COLO668 (cell line): ENCODE measurements around the gene DTD1.
"Not testable (repeated sequence)": the region's sequence is repeated elsewhere in the genome, so short reads cannot be mapped to it uniquely, and the experiment has no call there.

Source experiments
- DNase-seq: peaks from one replicate; lab custom pipeline; 2025; ENCODE audit not compliant: unreplicated experiment; lab: John Stamatoyannopoulos, UW

The DTD1 gene

GRCh38 chr20:18783385-18783959 lies 195.6 kb downstream of the DTD1 start:
- no peak for DNase-seq

- DNase-seq: not testable (repeated sequence)
These were observed 199.2 kb downstream of the DTD1 start for GRCh38 chr20:18787046-18787445.

- no peak for DNase-seq
These were observed 200.2 kb downstream of the DTD1 start for GRCh38 chr20:18788021-18788420.

DNA sequence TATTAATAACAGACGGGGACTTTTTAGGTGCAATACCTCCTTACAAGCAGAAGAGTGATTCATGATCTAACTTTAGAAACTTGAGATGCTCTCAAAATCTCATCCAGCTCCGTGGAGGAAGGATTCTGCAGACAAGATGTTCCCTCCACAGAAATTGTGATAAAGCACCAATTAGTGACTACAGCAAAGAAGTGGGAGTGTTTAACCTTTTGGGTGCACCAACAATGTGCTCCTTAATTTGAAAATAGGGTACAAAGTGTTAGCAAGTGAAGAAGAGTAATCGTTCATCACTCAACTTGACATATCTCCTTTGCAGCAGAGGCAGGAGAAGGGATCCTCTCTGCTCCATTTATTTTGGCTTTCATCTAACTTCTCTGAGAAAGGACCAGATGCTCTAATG lies 202.9 kb downstream of the DTD1 start:
- no peak for DNase-seq

- DNase-seq: peak; percentile 94
These were observed 206.0 kb downstream of the DTD1 start for GRCh38 chr20:18793625-18794427.

GRCh38 chr20:18794428-18794787 lies 206.6 kb downstream of the DTD1 start:
- DNase-seq: no peak

GRCh38 chr20:18795366-18795765 lies 207.5 kb downstream of the DTD1 start:
- DNase-seq: no peak

- DNase-seq: no peak
These were observed 208.5 kb downstream of the DTD1 start for GRCh38 chr20:18796282-18796833.

DNA sequence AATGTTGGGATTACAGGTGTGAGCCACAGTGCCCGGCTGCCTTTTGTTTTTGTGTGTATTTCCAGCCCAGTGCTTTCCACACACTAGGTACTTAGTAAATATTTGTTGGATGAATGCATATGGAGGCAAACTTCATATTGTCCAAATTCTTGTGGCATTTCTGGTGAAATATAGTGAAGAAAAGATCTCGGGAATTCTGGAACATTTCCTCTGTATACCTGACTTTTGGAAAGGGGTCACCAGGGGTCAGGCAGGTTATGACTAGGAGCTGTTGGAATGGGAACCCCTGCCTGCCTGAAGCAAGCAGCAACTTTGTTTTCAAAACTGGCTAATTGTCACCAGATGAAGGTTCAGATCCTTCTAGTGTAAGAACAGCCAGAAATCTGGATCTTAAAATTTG lies 213.7 kb downstream of the DTD1 start:
- DNase-seq: no peak

- DNase-seq: no peak
These were observed 214.3 kb downstream of the DTD1 start for GRCh38 chr20:18802012-18802634.

GRCh38 chr20:18805881-18806280 lies 218.0 kb downstream of the DTD1 start:
- DNase-seq: peak; percentile 9

DNA sequence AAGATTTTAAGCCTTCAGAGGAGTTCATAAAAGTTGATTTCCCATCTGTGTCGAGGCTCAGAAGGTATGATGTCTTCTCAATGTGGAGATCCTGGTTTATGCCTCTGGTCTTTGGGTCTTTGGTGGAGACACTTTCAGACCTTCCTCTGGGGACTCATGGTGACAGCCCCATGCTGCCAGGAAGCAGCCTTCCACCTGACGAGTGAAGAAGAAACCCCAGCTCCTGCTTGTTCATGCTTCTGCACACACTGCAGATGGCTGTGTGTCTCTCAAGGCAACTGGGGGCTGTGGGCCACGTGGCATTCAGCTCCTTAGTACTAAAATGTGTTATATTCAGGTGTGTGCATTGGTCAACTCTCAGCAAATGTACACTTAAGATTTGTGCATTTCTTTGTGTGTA lies 220.9 kb downstream of the DTD1 start:
- DNase-seq: no peak

DNA sequence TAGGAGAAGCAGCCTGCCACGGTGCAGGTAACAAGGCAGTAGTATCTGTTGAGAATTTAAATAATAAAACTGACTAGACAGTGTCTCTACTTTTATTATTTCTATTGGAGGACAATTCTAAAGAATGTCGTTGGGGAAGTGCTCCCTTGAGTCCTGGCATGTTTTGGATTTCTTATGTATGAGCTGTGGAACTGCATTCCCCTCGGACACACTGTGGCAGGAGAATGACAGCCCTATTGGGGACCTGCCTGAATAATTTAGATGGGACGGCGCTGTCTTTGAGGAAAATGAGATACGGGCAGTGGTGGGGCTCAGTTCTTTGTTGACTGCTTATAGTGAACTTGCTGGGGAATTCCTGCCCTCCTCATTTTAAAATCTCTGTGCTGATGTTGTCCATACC lies 223.3 kb downstream of the DTD1 start:
- DNase-seq: no peak

DNA sequence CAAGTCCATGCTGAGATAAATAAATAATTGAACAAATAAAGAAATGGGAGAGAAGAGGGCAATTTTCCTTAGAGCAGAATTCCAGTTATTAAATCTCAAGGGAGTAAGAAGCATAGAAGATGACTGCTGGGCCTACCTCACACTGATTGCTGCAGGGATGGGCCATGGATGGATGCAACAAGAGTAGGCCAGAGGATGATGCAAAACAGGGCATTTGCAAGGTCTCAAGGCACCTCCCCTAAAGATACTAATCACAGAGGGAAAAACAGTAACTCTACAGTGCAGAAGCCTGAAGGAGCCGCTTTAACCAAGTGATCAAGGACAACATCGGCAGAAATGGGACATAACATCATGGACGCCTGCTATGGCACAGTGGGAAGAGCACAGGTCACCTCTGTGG lies 224.1 kb downstream of the DTD1 start:
- DNase-seq: no peak

DNA sequence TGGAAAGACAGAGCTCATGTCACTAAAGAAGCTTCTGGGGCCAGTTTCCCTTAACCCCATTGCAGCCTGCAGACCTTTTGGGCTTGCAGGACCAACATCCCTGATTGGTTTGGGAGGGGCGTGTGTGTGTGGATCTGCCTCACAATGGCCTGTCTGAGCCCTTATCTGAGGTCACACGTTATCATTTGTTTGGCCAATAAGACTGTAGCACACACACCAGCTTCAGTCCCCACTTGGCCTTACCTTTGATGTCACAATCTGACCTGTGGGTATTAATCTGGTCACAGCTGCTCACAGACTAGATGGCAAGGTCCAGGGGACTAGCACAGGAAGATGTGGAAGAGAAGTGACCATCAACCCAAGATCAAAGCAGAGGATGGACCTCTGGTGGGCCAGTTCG lies 225.6 kb downstream of the DTD1 start, which contains the start of gene SCP2D1:
SCP2D1 (plus strand) TSS at position 301 of the 400 bp plus-strand sequence; CDS start at position 334, 33 bp downstream.
- no peak for DNase-seq

GRCh38 chr20:18815194-18815942 lies 227.5 kb downstream of the DTD1 start:
- DNase-seq: no peak
